Endometrial microvascular endothelial cells (primary cell): ENCODE data around the gene PELI2. TPM values are rescaled to one million over a fixed set of nuclear protein-coding genes. Genes with fewer than 3 reads are reported as not detected.

Source experiments
- in situ Hi-C: cut with HindIII; loops from 2 replicates; pipeline ENCODE4 v1.10.0; 2017; ENCODE audit warnings: low sequenced_read_pairs, low pct_unique_long_range_greater_than_20kb; ENCODE audit errors: inconsistent ontology term
- total RNA-seq: library from RNA; depleted of rRNA; stranded (reverse); fragments of >200 nt; gene quantifications from one replicate; pipeline ENCODE4 v1.2.3, GENCODE V29; 2015; ENCODE audit errors: inconsistent ontology term

Gene PELI2
- total RNA-seq, 1 donor from 2014 or later = 11.9 TPM

- in situ Hi-C loops = no loop called here
Observed at GRCh38 chr14:56270921-56271320, 152.7 kb downstream of the PELI2 start.

DNA sequence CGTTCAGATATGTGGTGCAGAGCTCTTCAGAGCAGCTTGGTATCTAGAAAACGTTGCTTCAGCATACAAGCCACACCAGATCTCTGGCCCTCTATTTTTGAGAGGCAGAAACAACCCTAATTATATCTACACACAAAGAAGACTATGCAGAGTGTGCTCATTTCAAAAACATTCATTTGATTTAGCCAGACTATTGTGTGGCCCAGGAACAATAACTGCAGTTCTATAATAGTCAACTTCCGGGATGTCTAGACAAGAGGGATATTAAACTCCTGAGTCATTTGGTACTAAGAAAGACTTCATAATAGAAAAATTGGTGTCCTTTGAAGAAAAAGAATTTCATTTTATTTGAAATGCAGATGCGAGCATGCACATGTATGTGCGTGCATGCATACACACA lies 153.8 kb downstream of the PELI2 start:
- in situ Hi-C loops = no loop called here

GRCh38 chr14:56273155-56273554 lies 154.9 kb downstream of the PELI2 start:
- in situ Hi-C loops = no loop called here

- in situ Hi-C loops = no loop called here
Observed at GRCh38 chr14:56273951-56274350, 155.7 kb downstream of the PELI2 start.

DNA sequence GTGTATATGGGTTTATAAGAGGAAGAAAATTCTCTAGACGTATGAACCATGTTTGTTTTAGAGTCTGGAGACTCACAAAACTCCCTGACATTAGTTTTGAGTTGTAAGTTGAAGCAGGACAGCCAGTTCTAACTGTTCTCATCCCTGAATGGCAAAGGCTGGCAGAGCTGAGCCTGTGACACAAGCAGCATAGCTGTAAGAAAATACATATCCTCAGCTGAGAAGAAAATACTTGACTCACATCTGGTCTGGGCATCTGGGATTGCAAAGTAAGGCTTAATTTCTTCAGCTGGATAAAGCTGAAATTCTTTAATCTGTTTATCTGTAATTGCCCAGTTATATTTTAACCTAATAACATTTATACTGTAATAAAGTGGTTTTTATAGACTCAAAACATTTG lies 156.3 kb downstream of the PELI2 start:
- in situ Hi-C loops = no loop called here

- in situ Hi-C loops = no loop called here
Observed at GRCh38 chr14:56276108-56276507, 157.9 kb downstream of the PELI2 start.

GRCh38 chr14:56278383-56278782 lies 160.2 kb downstream of the PELI2 start:
- in situ Hi-C loops = no loop called here

GRCh38 chr14:56280843-56281242 lies 162.6 kb downstream of the PELI2 start:
- in situ Hi-C loops = no loop called here

GRCh38 chr14:56282179-56282578 lies 164.0 kb downstream of the PELI2 start:
- in situ Hi-C loops = no loop called here

GRCh38 chr14:56284641-56285040 lies 166.4 kb downstream of the PELI2 start:
- in situ Hi-C loops = no loop called here

DNA sequence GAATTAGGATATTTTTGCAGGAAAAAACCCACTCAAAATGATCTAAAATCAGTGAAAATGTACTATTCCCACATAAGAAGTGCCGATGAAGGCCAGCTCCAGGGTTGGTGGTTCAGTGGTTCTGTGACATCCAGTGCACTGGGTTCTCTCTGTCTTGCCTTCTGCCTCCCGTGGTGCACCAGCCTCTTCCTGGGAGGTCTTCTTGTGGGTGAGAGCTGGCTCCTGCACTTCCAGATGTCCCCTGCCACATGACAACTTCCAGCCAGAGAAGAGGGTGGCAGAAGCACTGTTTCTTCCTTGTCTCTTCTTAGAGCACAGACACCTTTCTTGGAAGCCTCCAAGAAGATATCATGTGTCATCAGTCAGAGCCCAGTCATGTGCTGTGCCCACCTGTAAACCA lies 170.9 kb downstream of the PELI2 start:
- in situ Hi-C loops = no loop called here

GRCh38 chr14:56290195-56290594 lies 172.0 kb downstream of the PELI2 start:
- in situ Hi-C loops = no loop called here

DNA sequence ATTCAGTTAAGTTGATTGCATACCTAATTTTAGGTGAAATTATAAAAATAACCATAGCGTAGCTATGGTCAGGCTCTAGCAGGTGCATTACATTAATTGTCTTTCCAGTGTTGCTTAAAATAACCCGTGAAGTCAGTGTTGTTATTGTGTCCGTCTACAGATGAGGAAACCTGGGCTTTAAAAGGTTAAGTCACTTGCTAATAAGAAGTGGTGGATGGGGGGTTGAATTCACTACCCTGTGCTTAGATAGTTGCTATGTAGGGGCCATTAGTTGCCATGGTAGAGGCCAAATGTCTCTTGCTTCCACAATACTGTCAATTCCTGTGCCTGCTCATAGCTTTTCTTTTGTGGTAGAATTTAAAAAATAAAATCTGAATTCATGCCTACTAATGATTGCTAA lies 174.8 kb downstream of the PELI2 start:
- in situ Hi-C loops = no loop called here

GRCh38 chr14:56293506-56293905 lies 175.3 kb downstream of the PELI2 start:
- in situ Hi-C loops = no loop called here

DNA sequence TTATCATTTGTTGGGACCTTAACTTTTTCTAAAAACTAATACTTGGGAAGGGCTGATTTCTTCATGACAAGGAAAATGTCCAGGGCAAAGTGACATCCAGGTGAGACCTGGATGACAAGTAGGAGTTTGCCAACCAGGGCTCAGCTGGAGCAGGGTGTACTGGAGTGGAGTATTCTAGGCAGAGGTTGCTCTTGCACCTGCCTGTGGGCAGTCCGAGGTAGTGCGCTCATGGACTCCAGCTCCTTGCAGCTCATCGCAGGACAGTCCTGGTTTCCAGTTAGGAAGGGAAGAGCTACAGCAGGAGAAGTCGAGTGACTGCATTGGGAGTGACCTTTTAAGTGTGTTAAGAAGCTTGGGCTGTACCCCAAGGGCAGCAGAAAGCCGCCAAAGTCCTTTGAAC lies 175.9 kb downstream of the PELI2 start:
- in situ Hi-C loops = no loop called here

- in situ Hi-C loops = no loop called here
Observed at GRCh38 chr14:56295743-56296142, 177.5 kb downstream of the PELI2 start.

- in situ Hi-C loops = no loop called here
Observed at GRCh38 chr14:56297449-56297848, 179.2 kb downstream of the PELI2 start.

- in situ Hi-C loops = no loop called here
Observed at GRCh38 chr14:56299306-56299984, 181.2 kb downstream of the PELI2 start.

DNA sequence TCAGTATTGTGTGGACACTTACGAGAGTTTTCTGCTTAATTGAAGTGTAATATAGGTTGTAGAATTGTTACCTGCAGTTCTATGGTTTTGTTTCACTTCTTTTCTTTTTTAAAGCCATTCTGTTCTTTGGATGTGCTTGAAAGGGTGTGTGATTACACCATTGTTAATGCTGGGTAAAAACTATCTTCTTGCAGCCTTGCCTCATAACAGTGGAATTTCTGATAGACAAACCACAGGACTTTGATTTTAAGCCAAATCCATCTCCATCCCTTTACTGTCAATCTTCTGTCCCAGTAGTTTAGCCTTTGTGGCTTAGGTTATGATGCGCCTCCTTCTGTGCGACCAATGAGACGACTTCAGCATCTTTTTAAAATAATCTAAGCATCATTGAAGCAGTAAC lies 182.3 kb downstream of the PELI2 start:
- in situ Hi-C loops = no loop called here

DNA sequence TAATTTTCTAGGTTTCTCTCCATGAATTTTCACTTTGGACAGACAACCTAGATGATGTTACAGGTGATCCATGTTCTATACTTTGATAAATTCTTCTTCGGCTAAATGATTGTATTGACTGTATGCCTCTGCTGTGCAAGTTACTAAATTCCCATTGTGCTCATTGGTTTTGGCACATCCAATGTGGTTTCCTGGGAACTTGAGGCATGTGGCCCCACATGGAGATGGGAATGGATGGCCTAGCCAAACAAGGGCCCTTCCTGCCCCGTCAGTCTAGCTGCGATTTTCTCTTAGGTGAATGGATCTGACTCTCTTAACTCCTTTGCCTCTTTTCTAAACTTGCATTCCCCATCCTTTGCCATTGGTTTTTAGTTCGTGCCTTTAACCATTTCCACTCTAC lies 186.2 kb downstream of the PELI2 start:
- in situ Hi-C loops = no loop called here

- in situ Hi-C loops = no loop called here
Observed at GRCh38 chr14:56309198-56309597, 191.0 kb downstream of the PELI2 start.
